HG02763 (cell line): ENCODE results near the gene POLG.

Source experiments
- ATAC-seq: cut with Tn5 transposase; IDR thresholded peaks from one replicate; pipeline ENCODE4 v1.9.1; 2021; ENCODE audit warnings: mild to moderate bottlenecking, moderate library complexity; ENCODE audit not compliant: unreplicated experiment

The POLG gene

DNA sequence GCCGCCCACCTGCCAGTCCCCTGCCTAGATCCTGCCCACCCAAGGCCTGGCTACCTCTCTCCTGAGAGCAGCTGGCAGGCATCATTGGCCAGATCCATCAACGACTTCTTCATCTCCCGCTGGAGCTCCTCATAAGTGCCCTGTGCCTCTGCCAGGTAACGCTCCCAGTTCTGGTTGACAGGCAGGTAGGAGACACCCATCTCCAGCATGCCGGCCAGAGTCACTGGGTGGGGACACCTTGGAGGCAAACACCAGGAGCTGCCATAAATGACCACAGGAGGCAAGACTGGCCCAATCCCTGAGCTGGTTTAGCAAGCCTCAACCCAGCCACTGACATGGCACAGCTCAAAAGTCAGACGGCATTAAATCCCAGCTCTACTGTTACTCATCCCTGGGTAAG lies 7.5 kb downstream of the POLG start:
- no peak for ATAC-seq

DNA sequence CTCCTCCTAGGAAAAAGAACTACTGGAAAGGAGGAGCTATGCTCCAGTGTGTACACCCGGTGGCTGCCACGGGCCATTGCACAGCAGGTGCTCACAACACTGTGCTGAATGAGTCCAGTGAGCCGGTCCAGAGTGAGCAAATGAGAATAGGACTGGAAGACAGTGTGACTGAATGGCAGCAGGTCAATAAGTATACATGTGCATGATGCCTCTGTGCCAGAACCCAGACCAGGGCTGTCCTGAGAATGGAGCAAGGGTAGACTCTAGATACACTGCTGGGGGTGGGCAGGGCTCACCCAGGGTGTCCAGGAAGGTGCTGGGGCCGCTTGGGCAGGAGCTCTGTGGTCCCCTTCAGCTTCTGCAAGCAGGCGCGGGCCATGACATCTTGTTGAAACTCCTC lies 8.3 kb downstream of the POLG start:
- ATAC-seq = no peak

- ATAC-seq = no peak
Measured at GRCh38 chr15:89325039-89325803, 9.4 kb downstream of the POLG start.

- ATAC-seq = no peak
Measured at GRCh38 chr15:89323825-89324224, 10.8 kb downstream of the POLG start.

DNA sequence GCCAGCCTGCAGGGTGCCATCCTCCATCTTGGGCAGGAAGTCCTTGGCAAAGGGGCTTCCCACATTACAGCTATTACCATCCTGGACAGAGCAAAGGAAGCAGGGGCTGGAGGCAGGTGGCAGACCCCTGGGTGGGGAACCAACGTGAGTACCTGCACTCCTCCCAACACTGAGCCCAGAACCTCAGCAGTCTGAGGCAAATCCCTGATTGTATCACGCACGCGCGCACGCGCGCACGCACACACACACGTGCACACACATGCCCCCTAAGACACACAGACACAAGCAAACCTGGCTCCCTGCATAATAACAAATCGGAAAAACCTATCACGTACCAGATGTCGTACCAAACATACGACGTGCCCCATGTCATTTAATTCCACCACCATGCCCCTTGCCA lies 11.8 kb downstream of the POLG start:
- no peak for ATAC-seq

DNA sequence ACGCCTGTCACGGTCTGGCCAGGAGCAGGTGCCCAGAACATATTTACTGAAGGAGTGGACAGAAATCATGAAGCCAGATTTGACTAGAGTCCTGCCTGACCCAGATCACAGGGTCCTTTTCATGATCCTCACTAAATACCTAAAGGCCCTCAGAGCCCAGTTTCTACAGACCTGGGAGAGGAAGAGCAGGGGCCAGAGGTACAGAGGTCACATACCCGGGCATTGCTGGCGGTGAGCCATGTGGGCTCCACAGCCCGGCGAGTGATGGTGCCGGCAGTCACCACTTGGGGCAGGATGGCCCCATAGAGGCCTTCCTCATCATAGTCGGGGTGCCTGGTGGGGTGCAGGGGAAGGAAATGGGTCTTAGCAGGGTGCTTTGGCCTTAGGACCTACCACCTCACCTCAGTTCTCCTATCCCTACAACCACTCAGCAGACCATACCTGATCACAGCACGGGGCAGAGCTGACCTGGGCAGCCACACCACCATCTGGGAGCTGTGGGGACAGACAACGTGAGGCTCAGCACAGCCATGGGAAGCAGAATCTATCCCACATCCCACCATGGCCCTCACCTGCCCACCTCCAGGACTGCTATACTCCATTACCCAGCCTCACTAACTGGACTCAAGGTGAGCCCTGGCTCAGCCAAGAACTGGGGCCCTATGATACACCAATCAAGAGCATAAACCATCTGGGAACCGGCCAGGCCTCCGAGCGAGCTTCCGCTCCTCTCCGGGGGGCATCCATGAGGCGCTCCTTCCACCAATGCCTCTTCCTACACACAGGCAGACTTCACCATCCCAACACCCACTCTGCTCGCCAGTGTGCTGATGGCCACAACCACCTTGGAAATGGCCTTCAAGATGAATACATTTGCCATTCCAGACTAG lies 12.9 kb downstream of the POLG start:
- ATAC-seq = no peak

- no peak for ATAC-seq
Measured at GRCh38 chr15:89320200-89320599, 14.4 kb downstream of the POLG start.

DNA sequence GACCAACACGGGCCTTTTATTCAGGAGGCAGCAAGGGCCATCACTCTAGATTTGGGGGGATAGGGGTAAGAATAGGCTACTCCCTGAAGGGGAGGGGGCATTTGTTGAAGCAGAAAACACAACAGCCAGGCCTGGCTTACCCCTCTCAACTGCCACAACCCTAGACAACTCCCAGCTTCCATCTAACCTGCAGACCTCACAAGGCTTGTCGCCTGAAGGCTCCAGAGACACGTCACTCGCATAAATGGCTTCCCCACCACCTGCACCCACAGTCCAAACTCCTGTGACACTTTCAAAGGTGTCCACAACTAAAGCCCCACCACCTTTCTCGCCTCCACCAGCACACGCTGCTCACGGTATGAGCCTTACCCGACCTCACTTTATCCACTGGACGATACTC lies 14.9 kb downstream of the POLG start:
- no peak for ATAC-seq

- no peak for ATAC-seq
Measured at GRCh38 chr15:89317186-89317720, 17.4 kb downstream of the POLG start.

DNA sequence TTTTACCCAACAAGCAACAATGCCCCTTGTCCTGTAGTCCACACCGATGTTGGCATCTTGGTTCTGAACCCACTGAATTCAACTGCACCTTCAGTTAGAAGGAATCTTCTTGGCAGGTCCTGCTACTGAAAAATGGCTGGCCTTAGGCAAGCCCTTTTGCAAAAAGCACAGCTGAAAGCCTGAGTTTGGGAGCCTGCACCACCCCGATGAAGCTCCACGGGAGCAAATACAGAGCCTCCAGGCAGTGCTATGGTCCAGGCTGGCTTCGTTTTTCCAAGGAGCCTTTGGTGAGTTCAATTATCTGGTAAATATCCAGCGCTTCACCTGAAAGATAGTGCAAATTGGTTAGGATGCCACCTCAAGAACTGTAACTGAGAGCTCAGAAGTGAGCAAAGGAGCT lies 18.1 kb downstream of the POLG start:
- ATAC-seq = no peak

DNA sequence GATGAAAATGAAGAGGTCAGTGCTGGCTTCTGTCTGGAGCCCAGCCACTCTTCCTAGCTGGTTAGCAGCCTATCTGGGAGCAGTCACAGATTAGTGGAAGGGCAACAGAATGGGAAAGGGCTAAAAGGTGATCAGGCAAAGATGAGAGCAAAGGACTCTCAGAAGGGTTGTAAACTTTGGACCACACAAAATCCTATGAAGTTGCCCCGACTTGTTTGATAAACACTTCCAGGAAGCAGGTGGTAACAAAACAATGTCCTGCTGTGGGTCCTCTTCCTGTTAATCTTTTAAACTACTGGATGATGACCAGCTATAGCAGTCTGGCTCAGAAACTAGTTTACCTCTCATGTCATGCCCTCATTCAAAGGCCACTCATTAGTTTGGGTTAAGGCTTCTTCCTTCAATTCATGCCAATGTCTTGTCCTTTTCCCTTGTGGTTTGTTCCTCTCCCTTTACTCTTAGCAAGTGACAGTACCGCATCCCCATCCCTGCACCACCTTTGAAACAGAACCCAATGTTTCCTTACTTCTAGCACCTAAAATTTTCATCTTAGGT lies 19.2 kb downstream of the POLG start:
- no peak for ATAC-seq

DNA sequence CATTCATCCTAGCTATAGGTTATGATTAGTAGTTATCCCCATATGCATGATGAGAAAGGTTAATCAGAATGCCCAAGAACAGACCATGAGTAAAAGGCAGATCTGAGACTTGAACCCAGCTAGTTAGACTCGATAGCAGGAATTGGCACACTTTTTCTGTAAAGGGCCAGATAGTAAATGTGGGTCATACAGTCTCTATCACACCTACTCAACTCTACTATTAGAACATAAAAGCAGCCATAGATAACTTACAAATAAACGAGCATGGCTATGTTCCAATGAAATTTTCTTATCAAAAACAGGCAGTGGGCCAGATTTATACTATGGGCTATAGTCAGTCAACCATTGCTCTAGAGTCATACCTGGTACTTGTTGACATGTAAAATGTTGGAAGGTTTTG lies 24.6 kb downstream of the POLG start:
- no peak for ATAC-seq

- ATAC-seq = no peak
Measured at GRCh38 chr15:89308236-89308635, 26.4 kb downstream of the POLG start.

DNA sequence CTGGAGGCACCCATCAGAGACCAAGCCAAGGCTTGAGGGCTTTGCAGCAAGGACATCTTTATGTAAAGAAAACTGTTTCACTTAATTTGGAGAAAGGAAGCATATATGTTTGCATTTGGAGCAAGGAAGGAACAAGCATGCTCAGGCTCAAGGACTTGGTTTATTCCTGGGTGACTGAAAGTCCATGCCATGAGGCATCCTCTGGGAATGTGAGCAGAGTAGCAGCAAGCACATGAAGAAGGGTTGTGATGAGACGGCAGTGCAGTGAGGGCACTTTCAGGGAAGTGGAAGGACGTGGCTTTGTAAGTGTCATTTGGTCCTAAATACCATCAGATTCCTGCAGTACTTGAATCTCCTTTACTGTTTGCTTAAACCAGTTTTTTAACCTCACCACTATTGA lies 26.8 kb downstream of the POLG start:
- ATAC-seq = no peak

DNA sequence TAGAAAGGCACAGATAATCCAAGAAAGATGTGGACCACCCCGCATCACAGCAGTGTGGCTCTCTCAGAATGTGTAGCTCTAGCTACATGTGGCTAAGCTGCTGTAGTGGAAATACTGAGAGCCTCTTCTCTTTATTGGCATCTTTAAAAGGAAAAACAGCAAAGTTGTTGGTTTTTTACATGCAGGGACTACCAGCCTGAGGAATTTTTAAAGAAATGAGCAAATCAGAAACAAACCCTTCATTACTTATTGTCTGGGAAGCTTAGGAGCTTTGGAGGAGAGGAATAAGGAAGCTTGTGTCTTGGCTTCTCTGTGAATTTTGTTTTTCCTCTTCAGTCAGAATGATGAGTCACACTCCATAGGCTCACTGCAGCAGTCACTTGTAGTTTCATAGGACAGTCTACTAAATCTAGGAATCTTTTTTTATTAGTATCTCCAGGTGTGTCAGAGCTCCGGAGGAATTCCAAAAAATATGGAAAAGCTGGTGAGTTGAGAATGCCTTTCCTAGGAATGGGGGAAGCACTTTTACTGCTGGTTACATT lies 27.5 kb downstream of the POLG start:
- ATAC-seq = no peak

GRCh38 chr15:89305395-89305794 lies 29.2 kb downstream of the POLG start:
- ATAC-seq = no peak

GRCh38 chr15:89303986-89304385 lies 30.6 kb downstream of the POLG start:
- ATAC-seq = no peak

DNA sequence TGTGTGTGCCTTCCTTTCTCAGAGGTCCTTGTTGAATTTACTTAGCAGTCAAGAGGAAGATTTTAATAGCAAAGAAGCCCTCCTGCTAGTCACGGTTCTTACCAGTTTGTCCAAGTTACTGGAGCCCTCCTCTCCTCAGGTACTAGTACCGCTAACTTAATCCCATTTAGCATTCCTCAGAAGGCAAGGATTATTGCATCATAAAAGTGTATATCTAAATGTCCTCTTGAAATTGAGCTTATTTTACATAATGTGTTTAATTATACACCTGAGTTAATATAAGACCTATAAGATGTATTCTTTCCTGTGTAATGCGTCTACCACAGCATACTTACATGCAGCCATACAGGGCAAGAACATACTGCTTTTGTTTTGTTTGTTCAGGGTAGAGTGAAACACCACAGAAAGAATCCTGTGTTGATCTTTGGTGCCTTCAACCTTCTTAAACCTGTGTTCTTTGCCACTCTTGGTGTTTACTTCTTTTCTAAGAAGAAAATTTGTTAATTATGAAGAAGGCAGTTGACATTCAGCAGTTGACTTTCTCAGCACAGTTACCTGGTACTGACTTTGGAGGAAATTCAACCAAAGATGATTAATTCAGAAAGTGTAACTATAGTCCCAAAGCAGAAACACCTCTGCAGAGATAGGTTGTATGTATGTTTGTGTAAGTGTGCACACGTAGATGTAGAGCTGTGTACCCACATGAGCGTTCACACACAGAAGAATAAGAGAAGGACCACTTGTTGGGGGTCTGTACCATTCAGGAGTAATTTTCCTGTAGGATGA lies 33.1 kb downstream of the POLG start:
- no peak for ATAC-seq

GRCh38 chr15:89299896-89300295 lies 34.7 kb downstream of the POLG start:
- no peak for ATAC-seq

- ATAC-seq = no peak
Measured at GRCh38 chr15:89293012-89293411, 41.6 kb downstream of the POLG start.
